ENCODE results near the gene MUC5AC. TPM values are rescaled to one million over a fixed set of nuclear protein-coding genes. Genes with fewer than 3 reads are reported as not detected.

Gene MUC5AC
- total RNA-seq, 1 experiment from 2014 or later, result under 0.01 TPM

DNA sequence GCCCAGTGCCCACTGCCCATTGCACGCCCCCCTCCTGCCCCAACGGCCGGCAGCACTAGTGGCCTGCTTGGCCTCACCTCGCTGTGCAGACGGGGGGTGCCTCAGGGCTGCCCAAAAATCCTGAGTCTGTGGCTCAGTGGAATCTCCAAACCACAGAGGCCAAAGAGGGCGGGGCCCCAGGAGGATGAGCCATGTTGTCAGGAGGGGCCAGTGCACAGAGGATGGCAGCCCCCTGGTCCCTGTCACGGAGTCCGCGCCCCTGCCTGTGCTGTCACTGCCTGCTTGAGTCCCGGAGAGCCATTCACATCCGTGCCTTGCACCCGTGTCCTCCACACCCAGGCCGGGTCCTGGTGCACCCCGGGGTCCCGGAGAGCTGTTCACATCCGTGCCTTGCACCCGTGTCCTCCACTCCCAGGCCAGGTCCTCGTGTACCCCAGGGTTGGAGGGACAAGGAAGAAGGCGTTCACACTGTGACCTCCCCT, 36.4 kb upstream of the MUC5AC start:
- no peak overlapping the region for H3K27ac Mint-ChIP-seq
- no peak for DNase-seq (ENCODE audit: low spot score)
- POLR2A ChIA-PET, result no interaction called here

More for the DNA sequence above, 36.4 kb upstream of the MUC5AC start:
- no peak overlapping the region for H3K4me3 Mint-ChIP-seq
- no peak for ATAC-seq
- H3K4me1 Mint-ChIP-seq, result no peaks in the 10 kb centered on the region
- peaks cover 16% of the 10 kb centered on the region for H3K9me3 Mint-ChIP-seq
- TF ChIP-seq SOX15 (CRISPR knock-in tag; IDR thresholded peaks at IDR 0.05) (no peak), ZNF423 (CRISPR knock-in tag; IDR thresholded peaks at IDR 0.05) (no peak), ZBTB21 (CRISPR knock-in tag; IDR thresholded peaks at IDR 0.05; ENCODE audit: borderline replicate concordance) (no peak), CBFB (CRISPR knock-in tag; IDR thresholded peaks at IDR 0.05; ENCODE audit: low read depth) (no peak), E2F5 (CRISPR knock-in tag; IDR thresholded peaks at IDR 0.05) (no peak), ARID4B (CRISPR knock-in tag; IDR thresholded peaks at IDR 0.05; ENCODE audit: borderline replicate concordance) (no peak), ZNF396 (CRISPR knock-in tag; IDR thresholded peaks at IDR 0.05; ENCODE audit: borderline replicate concordance) (no peak), GTF2I (CRISPR knock-in tag; conservative IDR thresholded peaks at IDR 0.05) (no peak), ZNF219 (CRISPR knock-in tag; IDR thresholded peaks at IDR 0.05; ENCODE audit: borderline replicate concordance) (no peak), SP1 (CRISPR knock-in tag; conservative IDR thresholded peaks at IDR 0.05) (no peak), MXD4 (CRISPR knock-in tag; IDR thresholded peaks at IDR 0.05; ENCODE audit: borderline replicate concordance) (no peak), FOXP1 (CRISPR knock-in tag; IDR thresholded peaks at IDR 0.05; ENCODE audit: borderline replicate concordance) (no peak), CTCF (IDR thresholded peaks at IDR 0.05) (no peak), IRF1 (CRISPR knock-in tag; IDR thresholded peaks at IDR 0.05) (no peak), RELA (CRISPR knock-in tag; IDR thresholded peaks at IDR 0.05; ENCODE audit: borderline replicate concordance) (no peak), MLX (CRISPR knock-in tag; IDR thresholded peaks at IDR 0.05) (no peak)
- TF ChIP-seq, protein P1, sequence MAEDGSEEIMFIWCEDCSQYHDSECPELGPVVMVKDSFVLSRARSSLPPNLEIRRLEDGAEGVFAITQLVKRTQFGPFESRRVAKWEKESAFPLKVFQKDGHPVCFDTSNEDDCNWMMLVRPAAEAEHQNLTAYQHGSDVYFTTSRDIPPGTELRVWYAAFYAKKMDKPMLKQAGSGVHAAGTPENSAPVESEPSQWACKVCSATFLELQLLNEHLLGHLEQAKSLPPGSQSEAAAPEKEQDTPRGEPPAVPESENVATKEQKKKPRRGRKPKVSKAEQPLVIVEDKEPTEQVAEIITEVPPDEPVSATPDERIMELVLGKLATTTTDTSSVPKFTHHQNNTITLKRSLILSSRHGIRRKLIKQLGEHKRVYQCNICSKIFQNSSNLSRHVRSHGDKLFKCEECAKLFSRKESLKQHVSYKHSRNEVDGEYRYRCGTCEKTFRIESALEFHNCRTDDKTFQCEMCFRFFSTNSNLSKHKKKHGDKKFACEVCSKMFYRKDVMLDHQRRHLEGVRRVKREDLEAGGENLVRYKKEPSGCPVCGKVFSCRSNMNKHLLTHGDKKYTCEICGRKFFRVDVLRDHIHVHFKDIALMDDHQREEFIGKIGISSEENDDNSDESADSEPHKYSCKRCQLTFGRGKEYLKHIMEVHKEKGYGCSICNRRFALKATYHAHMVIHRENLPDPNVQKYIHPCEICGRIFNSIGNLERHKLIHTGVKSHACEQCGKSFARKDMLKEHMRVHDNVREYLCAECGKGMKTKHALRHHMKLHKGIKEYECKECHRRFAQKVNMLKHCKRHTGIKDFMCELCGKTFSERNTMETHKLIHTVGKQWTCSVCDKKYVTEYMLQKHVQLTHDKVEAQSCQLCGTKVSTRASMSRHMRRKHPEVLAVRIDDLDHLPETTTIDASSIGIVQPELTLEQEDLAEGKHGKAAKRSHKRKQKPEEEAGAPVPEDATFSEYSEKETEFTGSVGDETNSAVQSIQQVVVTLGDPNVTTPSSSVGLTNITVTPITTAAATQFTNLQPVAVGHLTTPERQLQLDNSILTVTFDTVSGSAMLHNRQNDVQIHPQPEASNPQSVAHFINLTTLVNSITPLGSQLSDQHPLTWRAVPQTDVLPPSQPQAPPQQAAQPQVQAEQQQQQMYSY (CRISPR knock-in tag; IDR thresholded peaks at IDR 0.05), result no peak
- TF ChIP-seq, protein P2, sequence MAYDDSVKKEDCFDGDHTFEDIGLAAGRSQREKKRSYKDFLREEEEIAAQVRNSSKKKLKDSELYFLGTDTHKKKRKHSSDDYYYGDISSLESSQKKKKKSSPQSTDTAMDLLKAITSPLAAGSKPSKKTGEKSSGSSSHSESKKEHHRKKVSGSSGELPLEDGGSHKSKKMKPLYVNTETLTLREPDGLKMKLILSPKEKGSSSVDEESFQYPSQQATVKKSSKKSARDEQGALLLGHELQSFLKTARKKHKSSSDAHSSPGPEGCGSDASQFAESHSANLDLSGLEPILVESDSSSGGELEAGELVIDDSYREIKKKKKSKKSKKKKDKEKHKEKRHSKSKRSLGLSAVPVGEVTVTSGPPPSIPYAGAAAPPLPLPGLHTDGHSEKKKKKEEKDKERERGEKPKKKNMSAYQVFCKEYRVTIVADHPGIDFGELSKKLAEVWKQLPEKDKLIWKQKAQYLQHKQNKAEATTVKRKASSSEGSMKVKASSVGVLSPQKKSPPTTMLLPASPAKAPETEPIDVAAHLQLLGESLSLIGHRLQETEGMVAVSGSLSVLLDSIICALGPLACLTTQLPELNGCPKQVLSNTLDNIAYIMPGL (CRISPR knock-in tag; IDR thresholded peaks at IDR 0.05), result no peak
- TF ChIP-seq, protein P3, sequence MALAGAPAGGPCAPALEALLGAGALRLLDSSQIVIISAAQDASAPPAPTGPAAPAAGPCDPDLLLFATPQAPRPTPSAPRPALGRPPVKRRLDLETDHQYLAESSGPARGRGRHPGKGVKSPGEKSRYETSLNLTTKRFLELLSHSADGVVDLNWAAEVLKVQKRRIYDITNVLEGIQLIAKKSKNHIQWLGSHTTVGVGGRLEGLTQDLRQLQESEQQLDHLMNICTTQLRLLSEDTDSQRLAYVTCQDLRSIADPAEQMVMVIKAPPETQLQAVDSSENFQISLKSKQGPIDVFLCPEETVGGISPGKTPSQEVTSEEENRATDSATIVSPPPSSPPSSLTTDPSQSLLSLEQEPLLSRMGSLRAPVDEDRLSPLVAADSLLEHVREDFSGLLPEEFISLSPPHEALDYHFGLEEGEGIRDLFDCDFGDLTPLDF (CRISPR knock-in tag; IDR thresholded peaks at IDR 0.05), result no peak
- H3K27me3 Mint-ChIP-seq (ENCODE audit: low read depth), result peaks cover 5% of the 10 kb centered on the region
- CTCF ChIA-PET, result no interaction called here
- H3K36me3 Mint-ChIP-seq, result no peaks in the 10 kb centered on the region
